Measurements from ENCODE around the gene CLCA1. TPM values are rescaled to one million over a fixed set of nuclear protein-coding genes. Genes with fewer than 3 reads are reported as not detected.
A peak's percentile ranks its signal among the peaks of the same experiment; 100 is the strongest.

Gene CLCA1
- total and polyA plus RNA-seq, 8 donors = 0.05 to 0.44 (median 0.11) TPM; not detected in 5

DNA sequence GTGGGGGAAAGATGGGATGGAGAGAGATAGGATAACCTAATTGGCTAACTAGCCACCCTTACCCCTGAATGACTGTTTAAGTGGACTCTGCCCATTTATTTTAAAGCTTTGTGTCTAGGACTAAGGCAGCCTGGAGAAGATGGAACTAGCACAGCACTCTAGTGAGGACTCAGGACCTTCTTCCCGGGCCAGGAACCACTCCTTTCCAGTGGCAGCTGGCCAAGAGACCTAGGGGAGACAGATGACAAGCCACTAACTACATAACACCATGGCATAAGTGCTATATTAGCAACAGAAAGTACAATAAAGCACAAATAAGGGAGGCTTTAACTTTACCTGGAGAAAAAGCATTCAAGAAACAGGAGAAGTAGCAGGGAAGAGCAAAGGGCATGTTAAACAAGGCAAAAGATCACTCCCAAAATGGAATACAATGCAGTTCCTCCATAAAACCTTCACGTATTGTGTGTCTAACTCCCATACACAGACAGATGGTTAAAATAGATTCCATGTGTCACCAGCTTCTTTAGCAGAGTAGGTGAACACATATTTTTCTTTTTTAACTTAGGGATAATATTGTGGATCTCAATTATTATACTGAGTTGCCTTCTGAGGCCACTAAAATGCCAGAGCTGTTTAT lies 20.6 kb downstream of the CLCA1 start:
- TF ChIP-seq CTCF (IDR thresholded peaks at IDR 0.05) = no peak
- no peak for DNase-seq
- no peaks in the 10 kb centered on the region for H3K27me3 ChIP-seq
- no peaks in the 10 kb centered on the region for H3K9me3 ChIP-seq
- no peak overlapping the region for H3K4me3 ChIP-seq
- FAIRE-seq = no peak
- no peak overlapping the region for H3K27ac ChIP-seq
- no peak for ATAC-seq
- 55 to 60% methylated on average over 2 of the region's 2 CpGs for WGBS, 2 donors
- H3K4me1 ChIP-seq = no peaks in the 10 kb centered on the region
- H3K36me3 ChIP-seq = no peaks in the 10 kb centered on the region
- intact Hi-C loops (cut with DNase I) = no loop called here

DNA sequence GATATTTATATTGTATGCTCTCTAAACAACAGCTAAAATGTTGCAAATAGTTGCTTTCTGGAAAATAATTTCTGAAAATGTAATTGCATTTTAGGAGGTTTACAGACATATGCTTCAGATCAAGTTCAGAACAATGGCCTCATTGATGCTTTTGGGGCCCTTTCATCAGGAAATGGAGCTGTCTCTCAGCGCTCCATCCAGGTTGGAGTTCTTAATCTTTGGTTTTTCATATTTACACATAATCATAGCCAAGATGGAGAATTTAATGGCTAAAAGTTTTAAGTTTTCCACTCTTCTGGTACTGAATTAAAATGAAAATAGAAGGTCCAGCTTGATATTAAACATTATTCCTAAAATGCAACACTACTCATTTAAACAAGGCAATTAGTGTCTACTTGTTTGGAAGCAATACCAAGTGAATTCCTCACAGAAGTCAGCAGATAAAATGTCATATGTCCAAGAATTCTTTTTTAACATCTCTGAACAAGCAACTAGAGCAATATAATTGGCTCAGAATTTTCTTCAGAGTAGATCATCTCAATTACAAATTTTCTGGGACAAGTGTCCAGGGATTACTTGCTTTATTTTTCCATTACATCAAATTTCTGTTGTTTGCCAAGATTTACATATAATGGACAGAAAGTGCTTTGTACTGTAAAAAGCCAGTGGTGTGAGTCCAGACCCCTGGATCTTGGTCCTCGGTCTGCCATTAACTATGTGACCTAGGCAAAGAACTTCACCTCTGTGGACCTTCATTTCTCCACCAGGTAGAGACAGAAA lies 22.6 kb downstream of the CLCA1 start:
- DNase-seq = no peak
- no peak for TF ChIP-seq CTCF (IDR thresholded peaks at IDR 0.05)
- H3K27ac ChIP-seq = no peak overlapping the region
- no peak for FAIRE-seq
- no peak for ATAC-seq
- no peaks in the 10 kb centered on the region for H3K9me3 ChIP-seq
- H3K36me3 ChIP-seq = no peaks in the 10 kb centered on the region
- no peaks in the 10 kb centered on the region for H3K27me3 ChIP-seq
- H3K4me3 ChIP-seq = no peak overlapping the region
- H3K4me1 ChIP-seq = no peaks in the 10 kb centered on the region
- intact Hi-C loops (cut with DNase I) = no loop called here
- 81 to 85% methylated on average over 2 of the region's 2 CpGs for WGBS, 2 donors

- intact Hi-C loops (cut with DNase I) = no loop called here
- H3K9me3 ChIP-seq = no peaks in the 10 kb centered on the region
- no peak overlapping the region for H3K4me3 ChIP-seq
- no peak overlapping the region for H3K27ac ChIP-seq
- FAIRE-seq (no peak), DNase-seq (no peak), ATAC-seq (no peak)
- H3K36me3 ChIP-seq = no peaks in the 10 kb centered on the region
- no peak for TF ChIP-seq CTCF (IDR thresholded peaks at IDR 0.05)
- no peaks in the 10 kb centered on the region for H3K27me3 ChIP-seq
- no peaks in the 10 kb centered on the region for H3K4me1 ChIP-seq
- 45 to 68% methylated on average over 3 of the region's 3 CpGs for WGBS, 2 donors
Measured at GRCh38 chr1:86498281-86498680, 29.6 kb downstream of the CLCA1 start.

GRCh38 chr1:86499987-86500593 lies 31.4 kb downstream of the CLCA1 start:
- TF ChIP-seq CTCF (IDR thresholded peaks at IDR 0.05) = peak; percentile 65 to 94 (median 80)
- no peak overlapping the region for H3K27ac ChIP-seq
- H3K9me3 ChIP-seq = no peaks in the 10 kb centered on the region
- H3K36me3 ChIP-seq = no peaks in the 10 kb centered on the region
- no peaks in the 10 kb centered on the region for H3K27me3 ChIP-seq
- ATAC-seq = peak in 2 of 4 donors; percentile 46 to 74
- 11 to 13% methylated on average over 3 of the region's 3 CpGs for WGBS, 2 donors
- intact Hi-C loops (cut with DNase I) = loop anchor here in 2 of 3 donors (10.0 kb wide), 1 partner anchor 115 kb away; no protein-coding TSS in a partner anchor
- DNase-seq = no peak
- H3K4me1 ChIP-seq = no peaks in the 10 kb centered on the region
- no peak overlapping the region for H3K4me3 ChIP-seq
- peak; percentile 88 for FAIRE-seq

All from pancreas (tissue), 10 donors.